Gastrocnemius medialis (tissue), 4 donors: ENCODE data around the gene CYS1. TPM values are rescaled to one million over a fixed set of nuclear protein-coding genes. Genes with fewer than 3 reads are reported as not detected.
A peak's percentile ranks its signal among the peaks of the same experiment; 100 is the strongest.
"Not testable (repeated sequence)": the region's sequence is repeated elsewhere in the genome, so short reads cannot be mapped to it uniquely, and the experiment has no call there.

Experiments used
- ATAC-seq, 2 donors: fragments of 150-250 bp; one replicate each; pipeline ENCODE4 v1.9.1; 2016
- DNase-seq, 2 donors: peaks; one replicate each; pipeline ENCODE4 v3.0.0-alpha.2; 2019
- H3K27ac ChIP-seq, 4 donors: fragments of 200-600 bp; sonication (generic); 1 replicate in 1 of 4; 2 replicates in 3 of 4; pipeline ENCODE4 v1.5.1; 2016 to 2018; ENCODE audit warnings: mild to moderate bottlenecking in 2 of 4, moderate library complexity in 1 of 4
- H3K27me3 ChIP-seq, 3 donors: fragments of 200-600 bp; sonication (generic) in 2 of 3; 1 replicate in 1 of 3; 2 replicates in 2 of 3; pipeline versions ENCODE4 v1.5.1 to v1.6.0; 2016 to 2019; ENCODE audit warnings: mild to moderate bottlenecking in 1 of 3, moderate library complexity in 1 of 3
- H3K36me3 ChIP-seq, 2 donors: fragments of 200-600 bp; sonication (generic) in 1 of 2; one replicate each; pipeline ENCODE4 v1.5.1; 2017 to 2018
- H3K4me1 ChIP-seq, 2 donors: fragments of 200-600 bp; sonication (generic) in 1 of 2; one replicate each; pipeline ENCODE4 v1.5.1; 2016 to 2017; ENCODE audit warnings: mild to moderate bottlenecking in 2 of 2
- H3K4me3 ChIP-seq, 4 donors: fragments of 200-600 bp; sonication (generic) in 3 of 4; 1 replicate in 1 of 4; 2 replicates in 3 of 4; pipeline ENCODE4 v1.5.1; 2016 to 2019; ENCODE audit warnings: mild to moderate bottlenecking in 2 of 4
- H3K9me3 ChIP-seq, 3 donors: fragments of 200-600 bp; sonication (generic) in 2 of 3; 1 replicate in 1 of 3; 2 replicates in 2 of 3; pipeline ENCODE4 v1.5.1; 2016 to 2019
- CTCF ChIP-seq, 5 experiments: fragments of 450-650 bp in 3 of 5; fragments of 200-600 bp in 2 of 5; sonication (generic) in 2 of 5; IDR thresholded peaks in 4 of 5; conservative IDR thresholded peaks in 1 of 5; 1 replicate in 4 of 5; 2 replicates in 1 of 5; pipeline ENCODE4 v1.5.1; 2016 to 2019; ENCODE audit warnings: antibody characterized with exemption in 5 of 5, mild to moderate bottlenecking in 3 of 5, moderate library complexity in 3 of 5
- POLR2A ChIP-seq, 2 donors: fragments of 450-650 bp; IDR thresholded peaks; one replicate each; pipeline ENCODE4 v1.6.1; 2017; ENCODE audit warnings: antibody characterized with exemption in 2 of 2, mild to moderate bottlenecking in 2 of 2, moderate library complexity in 2 of 2
- in situ Hi-C, 4 donors: fragments of 200-750 bp; cut with MboI; loops; one replicate each; pipeline versions ENCODE4 v1.15.0 to v1.8.0; 2017; ENCODE audit warnings: low sequenced_read_pairs in 4 of 4
- intact Hi-C: fragments of 100-400 bp; cut with DNase I; formaldehyde crosslinking; loops from one replicate; pipeline ENCODE4 v1.15.1; 2023; ENCODE audit warnings: low total_unique reads
- total RNA-seq, 4 donors: library from RNA; depleted of rRNA; stranded (reverse); fragments of >200 nt; gene quantifications; one replicate each; pipeline versions ENCODE4 v1.1.0 to v1.2.3, GENCODE V29; 2016

Gene CYS1
- total RNA-seq, 4 donors from 2014 or later: 0.10 to 0.42 (median 0.18) TPM; not detected in 1

- Histone ChIP-seq H3K27ac (no peak overlapping the region), H3K27me3 (peaks cover 0 to 3% (median 2%) of the 10 kb centered on the region in 3 donors), H3K36me3 (no peaks in the 10 kb centered on the region), H3K9me3 (no peaks in the 10 kb centered on the region), H3K4me1 (peaks cover 0 to 6% of the 10 kb centered on the region in 2 donors), H3K4me3 (no peak overlapping the region)
- DNase-seq (no peak), ATAC-seq (no peak)
- TF ChIP-seq POLR2A (IDR thresholded peaks at IDR 0.05): no peak
- no peak for TF ChIP-seq CTCF (IDR thresholded peaks at IDR 0.05 in 4 of 5, conservative IDR thresholded peaks at IDR 0.05 in 1 of 5)
- intact Hi-C loops: loop anchor here (1.0 to 2.0 kb wide), 3 partner anchors 24 to 284 kb away; no protein-coding TSS in a partner anchor
- in situ Hi-C loops: no loop called here
These were observed 16.4 kb upstream of the CYS1 start for GRCh38 chr2:10096641-10097040.

GRCh38 chr2:10095175-10095574 is 15.0 kb upstream of the CYS1 start:
- Histone ChIP-seq H3K4me1 (peaks cover 0 to 6% of the 10 kb centered on the region in 2 donors), H3K27me3 (peaks cover 9 to 16% (median 10%) of the 10 kb centered on the region in 3 donors), H3K27ac (no peak overlapping the region), H3K4me3 (no peak overlapping the region), H3K36me3 (no peaks in the 10 kb centered on the region), H3K9me3 (no peaks in the 10 kb centered on the region)
- in situ Hi-C loops (no loop called here), intact Hi-C loops (no loop called here)
- no peak for TF ChIP-seq POLR2A (IDR thresholded peaks at IDR 0.05)
- TF ChIP-seq CTCF (IDR thresholded peaks at IDR 0.05 in 4 of 5, conservative IDR thresholded peaks at IDR 0.05 in 1 of 5): no peak
- no peak for ATAC-seq
- no peak for DNase-seq

GRCh38 chr2:10094271-10094814 is 14.1 kb upstream of the CYS1 start:
- in situ Hi-C loops: no loop called here
- intact Hi-C loops: no loop called here
- TF ChIP-seq POLR2A (IDR thresholded peaks at IDR 0.05) (no peak), CTCF (IDR thresholded peaks at IDR 0.05 in 4 of 5, conservative IDR thresholded peaks at IDR 0.05 in 1 of 5) (no peak)
- H3K36me3 ChIP-seq: no peaks in the 10 kb centered on the region
- DNase-seq (no peak), ATAC-seq (no peak)
- H3K27me3 ChIP-seq: peaks cover 9 to 21% (median 10%) of the 10 kb centered on the region in 3 donors
- peaks cover 0 to 6% of the 10 kb centered on the region in 2 donors for H3K4me1 ChIP-seq
- no peak overlapping the region for H3K4me3 ChIP-seq
- H3K9me3 ChIP-seq: no peaks in the 10 kb centered on the region
- H3K27ac ChIP-seq: no peak overlapping the region

- in situ Hi-C loops, DNase-seq, H3K9me3 ChIP-seq: not testable (repeated sequence)
These were observed 11.7 kb upstream of the CYS1 start for GRCh38 chr2:10091889-10092244.

GRCh38 chr2:10091182-10091888 is 11.1 kb upstream of the CYS1 start:
- intact Hi-C loops: no loop called here
- H3K27me3 ChIP-seq: peaks cover 9 to 23% (median 10%) of the 10 kb centered on the region in 3 donors

More at GRCh38 chr2:10091889-10092244, 11.7 kb upstream of the CYS1 start:
- intact Hi-C loops, H3K27ac ChIP-seq, ATAC-seq, H3K4me1 ChIP-seq, H3K4me3 ChIP-seq, H3K36me3 ChIP-seq: not testable (repeated sequence)
- H3K27me3 ChIP-seq: peaks cover 9 to 23% (median 10%) of the 10 kb centered on the region in 3 donors

More at GRCh38 chr2:10091182-10091888, 11.1 kb upstream of the CYS1 start:
- TF ChIP-seq POLR2A (IDR thresholded peaks at IDR 0.05): no peak
- no peak for TF ChIP-seq CTCF (IDR thresholded peaks at IDR 0.05 in 4 of 5, conservative IDR thresholded peaks at IDR 0.05 in 1 of 5)
- in situ Hi-C loops: no loop called here
- Histone ChIP-seq H3K4me3 (peak overlapping the region in 1 of 4 donors; percentile 22), H3K27ac (no peak overlapping the region), H3K9me3 (no peaks in the 10 kb centered on the region), H3K36me3 (no peaks in the 10 kb centered on the region), H3K4me1 (no peaks in the 10 kb centered on the region)
- ATAC-seq (no peak), DNase-seq (no peak)
